NCI-H1930 (cell line): ENCODE data around the gene GIMAP8.
"Not testable (repeated sequence)": the region's sequence is repeated elsewhere in the genome, so short reads cannot be mapped to it uniquely, and the experiment has no call there.

Source experiments
- DNase-seq, 2 experiments: peaks; one replicate each; lab custom pipeline; 2025; lab: John Stamatoyannopoulos, UW

GIMAP8 gene

DNA sequence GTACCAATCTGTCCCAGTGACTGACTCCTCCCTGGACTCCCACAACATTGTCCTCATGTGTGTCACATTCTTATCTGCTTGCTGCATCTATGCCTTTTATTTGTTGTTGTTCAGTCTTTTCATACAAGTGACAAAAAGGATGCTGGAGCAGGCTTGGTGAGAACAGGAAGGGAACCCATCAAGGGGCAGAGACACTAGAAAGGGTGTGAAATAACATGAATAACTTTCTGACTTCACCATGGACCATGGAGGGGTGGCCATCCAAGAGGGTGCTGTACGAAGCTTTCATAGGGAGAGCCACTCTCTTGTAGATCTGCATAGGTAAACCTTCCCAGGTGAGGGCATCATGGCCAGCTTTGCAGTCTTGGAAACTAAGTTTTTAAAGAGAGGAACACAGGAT is 14.5 kb downstream of the GIMAP8 start:
- no peak for DNase-seq

DNA sequence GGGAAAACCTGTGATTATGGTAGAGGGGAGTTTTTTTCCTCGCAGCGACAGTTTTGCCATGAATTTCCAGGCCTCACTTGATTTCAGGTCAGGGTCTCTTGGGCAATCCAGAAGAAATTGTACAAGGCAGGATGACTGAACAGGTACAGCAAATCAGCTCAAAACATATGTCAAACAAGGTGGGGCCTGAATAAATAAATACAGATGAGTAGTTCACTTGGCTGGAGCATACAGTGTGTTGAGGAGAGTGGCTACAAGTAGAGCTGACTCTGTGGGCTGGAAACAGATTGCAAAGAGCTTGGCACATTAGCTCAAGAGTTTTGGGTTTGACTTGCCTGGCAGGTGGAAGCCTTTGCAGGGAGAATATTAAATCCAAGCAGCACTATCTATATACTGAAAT is 15.0 kb downstream of the GIMAP8 start:
- no peak for DNase-seq

DNA sequence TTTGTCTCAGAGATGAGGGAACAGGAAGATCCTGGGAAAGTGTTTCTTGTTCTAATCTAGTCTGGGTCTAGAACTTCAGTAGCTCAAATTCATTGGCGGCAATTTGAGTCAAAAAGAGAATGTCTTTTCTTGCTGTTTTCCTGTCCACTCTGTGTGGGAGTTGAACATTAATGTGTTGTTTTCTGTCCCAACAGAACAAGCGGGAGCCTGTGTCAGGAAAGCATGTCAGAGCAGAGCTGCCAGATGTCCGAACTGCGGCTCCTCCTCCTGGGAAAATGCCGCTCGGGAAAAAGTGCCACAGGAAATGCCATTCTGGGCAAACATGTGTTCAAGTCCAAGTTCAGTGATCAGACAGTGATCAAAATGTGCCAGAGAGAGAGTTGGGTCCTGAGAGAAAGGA is 16.0 kb downstream of the GIMAP8 start:
- no peak for DNase-seq

DNA sequence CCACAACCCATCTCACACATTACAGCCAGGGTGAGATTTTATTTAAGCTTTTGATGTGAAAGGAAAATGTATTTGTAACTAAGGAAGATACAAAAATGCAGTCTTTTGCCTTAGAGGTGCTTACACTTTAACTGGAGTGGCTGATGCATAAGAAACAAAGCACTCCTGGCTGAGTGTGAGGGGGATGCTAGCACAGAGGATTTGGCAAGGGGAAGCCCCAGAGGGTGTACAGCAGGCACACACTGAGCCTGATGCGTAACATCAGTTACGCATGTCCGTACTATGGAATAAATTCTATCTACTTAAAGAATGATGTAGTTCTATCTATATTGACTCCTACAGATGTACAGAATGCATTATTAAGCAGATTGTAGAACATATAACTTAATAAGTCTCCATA is 17.8 kb downstream of the GIMAP8 start:
- DNase-seq = no peak

DNA sequence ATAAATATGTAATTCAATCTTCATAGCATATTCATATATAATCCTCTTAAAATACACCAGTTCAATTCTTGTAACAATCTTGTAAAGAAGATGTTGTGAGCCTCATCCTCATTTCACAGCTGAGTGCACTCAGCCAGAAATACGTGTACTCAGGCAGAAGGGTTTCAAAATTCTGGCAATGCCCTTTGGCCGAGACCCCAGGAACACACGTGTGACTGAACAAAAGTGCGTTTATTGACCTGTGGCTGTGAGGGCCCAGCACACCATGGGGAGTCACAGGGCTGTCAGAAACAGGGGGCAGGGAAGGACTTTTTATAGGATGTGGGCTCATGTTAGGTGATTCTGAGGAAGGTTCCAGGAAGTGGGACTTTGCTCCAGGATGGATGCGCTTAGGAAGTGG is 21.5 kb downstream of the GIMAP8 start:
- no peak for DNase-seq

DNA sequence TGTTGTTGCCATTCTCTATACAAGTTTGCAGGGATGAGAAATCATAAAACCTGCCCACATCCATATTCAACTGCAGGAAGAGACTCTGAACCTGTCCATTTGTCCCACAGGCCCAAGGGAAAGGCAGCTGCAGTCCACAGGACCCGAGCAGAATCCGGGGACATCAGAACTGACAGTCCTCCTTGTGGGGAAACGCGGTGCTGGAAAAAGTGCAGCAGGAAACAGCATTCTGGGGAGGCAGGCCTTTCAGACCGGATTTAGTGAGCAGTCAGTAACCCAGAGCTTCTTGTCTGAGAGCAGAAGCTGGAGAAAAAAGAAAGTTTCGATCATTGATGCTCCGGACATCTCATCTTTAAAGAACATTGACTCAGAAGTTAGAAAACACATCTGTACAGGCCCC is 23.5 kb downstream of the GIMAP8 start:
- DNase-seq = no peak

DNA sequence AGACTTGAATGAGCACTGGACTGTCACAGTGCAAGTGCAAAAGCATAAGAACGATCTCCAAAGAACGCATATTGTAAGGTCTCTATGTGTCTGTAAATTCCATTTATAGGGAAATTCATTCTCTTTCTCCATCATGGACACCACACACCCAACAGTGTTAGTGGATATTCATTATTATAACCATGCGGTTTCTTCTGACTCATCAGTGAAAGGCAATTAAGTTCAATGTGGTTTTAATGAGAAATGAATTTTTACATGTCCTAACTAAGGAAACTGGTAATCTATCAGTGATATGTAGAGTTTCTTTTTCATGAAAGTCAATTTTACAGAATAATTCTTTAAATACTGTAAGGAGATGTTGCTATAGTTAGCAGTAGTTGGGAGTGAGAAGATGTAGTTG is 25.9 kb downstream of the GIMAP8 start:
- no peak for DNase-seq

DNA sequence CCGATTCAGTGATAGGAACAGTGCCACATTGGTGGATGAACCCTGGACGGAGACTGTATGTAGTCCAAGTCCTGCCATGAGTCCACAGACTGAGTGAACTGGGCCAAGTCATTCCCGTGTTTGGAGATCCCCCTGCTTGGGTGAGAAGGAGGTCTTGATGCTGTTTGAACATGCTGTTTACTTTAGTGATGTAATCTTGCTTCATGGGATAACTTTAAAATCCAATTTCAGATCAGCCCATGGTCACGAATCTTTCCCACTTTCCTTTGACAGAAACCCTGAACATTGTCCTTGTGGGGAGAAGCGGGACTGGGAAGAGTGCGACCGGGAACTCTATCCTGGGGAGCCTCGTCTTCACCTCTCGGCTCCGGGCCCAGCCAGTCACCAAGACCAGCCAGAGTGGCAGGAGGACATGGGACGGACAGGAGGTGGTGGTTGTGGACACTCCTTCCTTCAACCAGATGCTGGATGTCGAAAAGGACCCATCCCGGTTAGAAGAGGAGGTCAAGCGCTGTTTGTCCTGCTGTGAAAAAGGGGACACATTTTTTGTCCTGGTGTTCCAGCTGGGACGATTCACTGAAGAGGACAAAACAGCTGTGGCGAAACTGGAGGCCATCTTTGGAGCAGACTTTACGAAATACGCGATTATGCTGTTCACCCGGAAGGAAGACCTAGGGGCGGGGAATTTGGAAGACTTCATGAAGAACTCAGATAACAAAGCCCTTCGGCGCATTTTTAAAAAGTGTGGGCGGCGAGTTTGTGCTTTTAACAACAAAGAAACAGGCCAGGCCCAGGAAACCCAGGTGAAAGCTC is 26.6 kb downstream of the GIMAP8 start:
- no peak for DNase-seq

DNA sequence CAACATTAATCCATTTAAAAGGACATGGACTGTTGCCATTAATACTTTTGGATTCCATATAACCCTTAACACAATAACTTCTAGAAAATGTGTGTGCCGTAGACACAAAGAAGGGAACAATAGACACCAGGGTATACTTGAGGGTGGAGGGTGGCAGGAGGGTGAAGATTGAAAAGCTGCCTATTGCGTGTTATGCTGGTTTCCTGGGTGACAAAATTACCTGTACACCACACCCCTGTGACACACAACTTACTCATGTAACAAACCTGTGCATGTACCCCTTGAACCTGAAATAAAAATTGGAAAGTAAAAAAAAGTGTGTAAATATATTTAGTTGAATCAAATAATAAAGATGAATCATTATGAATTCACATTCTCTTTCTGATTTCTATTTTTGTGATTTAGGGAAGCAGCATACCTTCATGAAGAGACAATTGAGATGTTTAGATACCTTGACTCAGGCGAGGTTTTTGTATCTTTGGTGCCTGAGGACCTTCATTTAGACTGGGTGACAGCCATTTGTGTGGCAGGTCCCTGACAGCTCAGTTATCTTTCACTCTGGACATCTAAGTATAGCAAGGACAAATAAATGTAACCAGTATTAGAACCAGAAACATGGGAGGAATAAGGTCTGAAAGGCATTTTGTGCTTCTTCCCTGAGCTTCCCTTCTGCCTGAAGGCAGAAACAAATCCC is 28.7 kb downstream of the GIMAP8 start:
- no peak for DNase-seq

DNA sequence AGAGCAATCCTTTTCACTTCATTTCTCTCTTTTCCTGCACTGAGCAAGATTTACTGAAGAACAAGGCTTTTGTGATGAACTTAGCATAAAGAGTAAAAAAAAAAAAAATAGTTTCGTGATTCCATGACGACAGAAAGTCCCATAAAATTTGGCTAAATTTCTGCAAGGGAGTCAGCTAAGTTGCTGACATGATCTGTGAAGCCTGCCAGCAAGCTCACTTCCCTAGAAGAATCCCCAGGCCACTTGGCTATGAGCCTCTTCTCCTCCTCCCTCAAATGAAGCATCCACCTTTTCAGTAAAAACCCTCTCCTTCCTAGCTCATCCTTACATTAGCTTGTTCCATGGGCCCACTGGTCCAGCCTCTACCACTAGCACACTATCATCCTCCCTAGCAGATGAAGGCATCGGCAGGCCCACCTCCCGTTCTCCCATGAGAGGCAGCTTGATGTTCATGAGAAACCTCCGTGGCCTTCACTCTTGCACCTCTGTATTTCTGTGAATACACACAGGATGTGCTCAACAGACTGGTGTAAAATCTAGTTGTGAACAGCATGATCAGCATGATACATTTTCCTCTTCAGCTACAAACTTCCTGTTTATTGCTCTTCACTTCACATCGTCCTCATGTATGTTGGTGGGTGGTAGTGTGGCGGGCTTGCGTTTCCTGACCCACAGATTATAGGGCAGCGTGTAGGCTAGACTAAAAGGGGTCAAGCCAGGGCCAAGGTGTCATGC is 30.9 kb downstream of the GIMAP8 start:
- no peak for DNase-seq

DNA sequence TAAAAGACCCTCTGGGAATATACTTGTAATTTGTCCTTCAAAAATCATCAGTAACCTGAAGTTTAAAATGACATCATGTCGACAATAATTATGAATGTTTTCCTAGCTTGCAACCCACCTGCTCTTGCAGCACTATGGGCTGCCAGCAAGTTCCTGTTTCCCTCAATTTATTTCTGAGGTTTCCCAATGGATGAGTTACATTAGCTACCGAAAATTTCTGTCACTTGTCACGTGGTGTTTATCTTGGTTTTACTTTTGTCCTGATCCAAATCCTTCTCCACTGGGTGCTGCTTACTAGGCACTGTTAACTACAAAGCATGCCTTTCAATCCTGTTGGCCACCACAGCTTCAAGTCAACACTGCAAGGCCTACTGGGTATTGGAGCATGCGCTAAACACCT is 31.5 kb downstream of the GIMAP8 start:
- no peak for DNase-seq

DNA sequence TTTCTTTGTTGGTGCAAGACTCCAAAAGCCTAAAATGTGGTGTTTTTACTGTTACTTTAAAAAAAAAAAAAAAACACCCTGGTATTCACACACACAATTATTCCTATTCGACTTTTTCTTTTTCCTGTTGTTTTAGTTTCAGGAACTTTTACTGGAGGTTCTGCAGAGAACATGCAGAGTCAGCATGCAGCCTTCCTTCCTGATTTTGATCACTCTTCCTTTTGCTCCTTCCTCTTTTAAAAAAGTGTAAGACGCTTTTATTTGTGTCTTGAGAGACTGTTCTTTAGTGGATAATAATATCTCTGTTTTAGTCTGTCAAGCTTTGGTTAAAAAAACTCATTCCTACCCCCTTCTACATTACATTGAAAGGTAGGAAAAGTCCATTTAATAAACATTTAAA is 33.1 kb downstream of the GIMAP8 start:
- not testable (repeated sequence) for DNase-seq

DNA sequence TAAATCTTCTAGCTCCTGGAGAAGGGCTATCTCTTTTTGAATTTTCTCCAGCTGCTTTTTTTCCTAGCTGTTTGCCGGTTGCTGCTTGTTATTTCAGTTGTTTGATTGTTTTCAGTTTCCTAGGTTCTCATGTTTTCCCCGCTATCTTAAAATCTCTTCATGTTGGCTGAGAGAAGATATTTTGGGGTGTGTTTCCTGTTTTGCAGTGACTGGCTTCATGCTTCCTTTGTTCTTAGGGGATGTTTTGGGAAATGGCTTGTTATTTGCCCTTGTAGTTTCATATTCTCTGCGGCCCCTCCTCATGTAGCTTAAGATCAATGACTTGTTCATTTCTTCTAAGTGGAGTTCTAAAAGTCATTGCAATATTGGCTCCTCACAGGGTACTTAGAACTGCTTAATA is 33.6 kb downstream of the GIMAP8 start:
- DNase-seq = not testable (repeated sequence)

DNA sequence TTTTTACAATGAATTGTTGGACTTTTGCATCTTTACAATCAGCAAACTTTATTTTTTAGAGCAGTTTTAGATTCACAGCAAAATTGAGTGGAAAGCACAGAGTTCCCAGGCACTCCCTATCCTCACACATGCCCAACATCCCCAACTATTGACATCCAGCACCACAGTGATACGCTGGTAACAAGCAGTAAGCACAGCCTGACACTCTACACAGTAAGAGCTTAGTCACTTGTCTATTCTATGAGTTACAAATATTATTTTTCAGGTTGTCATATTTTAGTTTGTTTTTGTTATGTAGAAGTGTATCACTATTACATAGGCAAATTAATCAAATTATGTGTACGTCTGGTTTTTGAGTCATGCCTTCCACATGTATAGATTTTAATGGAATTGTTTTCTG is 37.2 kb downstream of the GIMAP8 start:
- no peak for DNase-seq

DNA sequence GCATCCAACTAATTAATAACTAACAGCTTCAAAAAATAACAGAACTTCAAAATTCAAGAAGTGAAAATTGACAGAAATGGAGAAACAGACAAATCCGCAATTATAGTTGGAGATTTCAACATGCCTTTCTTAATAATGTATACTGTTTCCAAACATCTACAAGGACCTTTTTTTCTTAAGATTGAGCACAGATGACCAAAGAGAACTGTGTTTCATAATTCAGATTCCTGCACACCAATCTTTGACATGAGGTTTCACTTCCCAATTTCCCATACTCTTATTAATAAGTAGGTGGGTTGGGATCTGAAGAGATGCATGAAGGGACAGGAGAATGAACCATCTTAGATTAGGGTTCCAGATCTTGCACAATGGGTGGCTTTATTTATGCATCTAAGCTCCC is 39.4 kb downstream of the GIMAP8 start:
- no peak for DNase-seq

DNA sequence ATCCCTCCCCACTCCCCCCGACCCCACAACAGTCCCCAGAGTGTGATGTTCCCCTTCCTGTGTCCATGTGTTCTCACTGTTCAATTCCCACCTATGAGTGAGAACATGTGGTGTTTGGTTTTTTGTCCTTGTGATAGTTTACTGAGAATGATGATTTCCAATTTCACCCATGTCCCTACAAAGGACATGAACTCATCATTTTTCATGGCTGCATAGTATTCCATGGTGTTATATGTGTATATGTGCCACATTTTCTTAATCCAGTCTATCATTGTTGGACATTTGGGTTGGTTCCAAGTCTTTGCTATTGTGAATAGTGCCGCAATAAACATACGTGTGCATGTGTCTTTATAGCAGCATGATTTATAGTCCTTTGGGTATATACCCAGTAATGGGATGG is 43.0 kb downstream of the GIMAP8 start:
- not testable (repeated sequence) for DNase-seq

DNA sequence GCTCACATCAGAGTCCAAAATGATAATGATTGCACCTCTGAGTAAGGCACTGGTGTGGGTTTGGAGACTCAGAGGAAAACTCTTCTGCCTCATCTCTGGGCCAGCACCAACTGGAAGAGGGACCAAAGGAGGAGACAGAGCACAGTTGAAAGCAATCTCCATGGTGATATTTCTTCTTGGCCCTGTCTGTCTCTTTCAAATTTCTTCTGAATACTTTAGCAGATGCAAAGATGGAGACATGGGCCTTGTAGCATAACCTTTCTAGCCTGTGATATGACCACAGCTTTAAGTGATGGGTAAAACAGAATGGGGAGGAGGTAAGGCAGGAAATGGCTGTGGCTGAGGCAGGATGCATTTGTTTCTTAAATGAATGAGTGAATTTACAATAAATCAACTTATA is 52.1 kb downstream of the GIMAP8 start:
- DNase-seq = no peak

DNA sequence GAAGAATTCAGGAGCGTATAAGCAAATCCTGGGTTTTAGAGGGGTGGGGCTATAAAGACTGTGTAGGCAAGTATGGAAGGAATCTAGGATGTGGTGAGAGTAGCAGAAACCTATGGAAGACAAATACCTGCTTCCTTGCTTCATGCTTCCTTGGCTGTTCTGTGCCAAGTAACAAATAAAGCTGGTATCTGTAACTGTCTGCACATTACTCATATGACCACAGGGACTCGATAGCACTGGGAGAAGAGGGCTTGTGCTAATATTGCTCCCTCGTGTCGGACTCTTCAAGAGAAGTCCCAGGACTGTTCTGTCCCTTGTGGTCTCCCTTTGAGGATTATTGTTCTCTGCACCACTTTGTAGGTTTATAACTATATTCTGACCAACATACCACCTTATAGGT is 52.7 kb downstream of the GIMAP8 start:
- no peak for DNase-seq

DNA sequence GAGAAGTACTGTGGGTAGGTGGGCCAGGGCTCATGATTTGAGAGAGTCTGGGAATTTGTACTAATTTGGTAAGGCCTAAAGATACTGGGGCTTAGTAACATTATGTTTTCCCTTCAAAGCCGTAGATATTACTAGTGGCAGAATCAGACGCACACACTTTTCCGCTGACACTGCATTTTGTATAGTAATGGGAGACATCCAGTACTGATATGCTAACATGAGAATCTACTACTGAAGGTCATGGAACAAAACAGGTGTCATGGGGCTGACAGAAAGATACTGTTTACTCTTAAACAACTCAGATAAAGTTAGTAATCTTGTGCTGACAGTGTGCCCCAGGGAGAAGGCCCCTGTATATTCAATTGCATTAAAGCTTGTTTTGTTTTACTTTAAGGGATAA is 53.2 kb downstream of the GIMAP8 start:
- DNase-seq = no peak

DNA sequence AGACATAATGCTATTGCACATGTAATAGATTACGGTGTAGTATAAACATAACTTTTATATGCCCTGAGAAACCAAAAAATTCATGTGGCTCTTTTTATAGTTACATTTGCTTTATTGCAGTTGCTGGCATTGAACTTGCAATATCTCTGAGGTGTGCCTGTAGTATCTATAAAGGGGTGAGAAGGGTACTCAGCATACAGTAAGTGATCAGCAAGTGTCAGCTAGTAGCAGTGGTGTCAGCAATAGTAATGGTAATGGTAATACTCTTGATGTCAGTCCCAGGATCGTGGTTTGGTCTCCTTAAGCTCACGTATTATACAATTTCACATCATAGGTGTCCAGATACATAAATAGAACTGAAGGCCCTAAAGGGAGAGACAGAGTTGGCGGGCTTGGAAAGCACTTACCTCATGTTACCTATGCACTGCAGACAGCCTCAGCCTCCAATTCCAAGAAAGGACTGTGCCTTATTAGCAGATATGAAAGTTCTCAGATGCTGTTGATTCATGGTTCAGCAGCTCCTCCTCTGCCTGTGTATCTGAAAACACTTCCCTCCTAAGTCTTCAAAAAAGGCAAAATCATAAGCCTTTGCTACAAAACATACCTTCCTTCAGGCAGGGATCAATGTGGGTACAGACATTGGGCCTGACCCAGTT is 57.6 kb downstream of the GIMAP8 start:
- DNase-seq = no peak

DNA sequence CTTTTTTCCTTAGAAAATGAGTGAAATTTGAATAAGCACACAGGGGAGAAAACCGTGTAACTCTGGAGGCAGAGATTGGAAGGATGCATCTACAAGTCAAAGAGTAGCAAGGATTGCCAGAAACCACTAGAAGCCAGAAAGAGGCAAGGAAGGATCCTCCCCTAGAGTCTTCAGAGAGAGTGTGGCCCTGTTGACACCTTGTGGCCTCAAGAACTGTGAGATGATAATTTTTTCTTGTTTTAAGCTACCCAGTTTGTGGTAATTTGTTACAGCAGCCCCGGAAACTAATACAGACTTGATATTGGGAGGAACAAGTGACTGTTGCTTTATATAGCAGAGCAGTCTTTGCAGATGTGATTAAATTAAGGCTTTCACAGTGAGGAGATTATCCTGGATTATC is 60.6 kb downstream of the GIMAP8 start:
- no peak for DNase-seq

DNA sequence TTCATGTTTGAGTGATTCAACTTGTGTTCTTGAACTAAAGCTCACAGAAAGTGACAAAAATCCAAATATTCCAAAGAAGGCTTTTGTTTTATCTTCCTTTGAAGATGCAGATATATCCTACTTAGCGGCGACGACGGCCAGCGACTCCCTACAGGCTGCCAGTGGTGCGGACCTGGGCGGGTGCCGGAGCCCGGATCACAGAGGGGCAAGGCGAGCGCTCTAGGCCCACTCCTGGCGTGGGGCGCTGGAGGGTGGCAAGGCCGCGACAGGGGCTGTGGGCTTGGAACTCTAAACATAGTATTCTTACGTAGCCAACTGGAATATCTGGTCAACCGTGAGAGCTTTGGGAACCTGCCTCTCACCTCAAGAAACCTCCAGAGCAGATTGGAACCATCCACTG is 63.3 kb downstream of the GIMAP8 start:
- no peak for DNase-seq
